GM12864 (cell line): Measurements from ENCODE around the gene IMMP2L.

ENCODE experiments used
- DNase-seq: peaks from one replicate; pipeline ENCODE4 v3.0.0-alpha.2; 2011; ENCODE audit warnings: low read depth
- H3K4me3 ChIP-seq: 2 replicates; pipeline ENCODE4 v1.5.1; 2011; ENCODE audit warnings: mild to moderate bottlenecking, low read depth, low read length, control low read depth
- CTCF ChIP-seq: IDR thresholded peaks from 2 replicates; pipeline ENCODE4 v1.5.1; 2011; ENCODE audit warnings: low read depth, mild to moderate bottlenecking, moderate library complexity, low read length, control low read depth, inconsistent platforms; ENCODE audit errors: missing control alignments

IMMP2L gene

GRCh38 chr7:111092406-111093236 is 469.7 kb downstream of the IMMP2L start:
- no peak for TF ChIP-seq CTCF
- no peak for DNase-seq
- no peak overlapping the region for H3K4me3 ChIP-seq

- no peak for DNase-seq
- no peak for TF ChIP-seq CTCF
- no peak overlapping the region for H3K4me3 ChIP-seq
Measured at GRCh38 chr7:111091593-111092358, 470.5 kb downstream of the IMMP2L start.

- TF ChIP-seq CTCF, result no peak
- H3K4me3 ChIP-seq, result no peak within 1 kb of the TSS
- no peak for DNase-seq
Measured at GRCh38 chr7:111090846-111091245, 471.4 kb downstream of the IMMP2L start, which contains the start of gene LRRN3. Gene LRRN3, plus strand, starts transcription at chr7:111091127. Its CDS starts 31,646 bp downstream, at chr7:111122773.

GRCh38 chr7:111089822-111090426 is 472.4 kb downstream of the IMMP2L start:
- no peak for DNase-seq
- peak; percentile 71 for TF ChIP-seq CTCF
- no peak overlapping the region for H3K4me3 ChIP-seq

GRCh38 chr7:111088328-111088727 is 474.0 kb downstream of the IMMP2L start:
- no peak overlapping the region for H3K4me3 ChIP-seq
- no peak for TF ChIP-seq CTCF
- no peak for DNase-seq

GRCh38 chr7:111086532-111086931 is 475.8 kb downstream of the IMMP2L start:
- no peak for TF ChIP-seq CTCF
- H3K4me3 ChIP-seq, result no peak overlapping the region
- no peak for DNase-seq
